ENCODE measurements around the gene PRAMEF4. TPM values are rescaled to one million over a fixed set of nuclear protein-coding genes. Genes with fewer than 3 reads are reported as not detected.

PRAMEF4 gene
- total RNA-seq: not detected in 2 replicates

DNA sequence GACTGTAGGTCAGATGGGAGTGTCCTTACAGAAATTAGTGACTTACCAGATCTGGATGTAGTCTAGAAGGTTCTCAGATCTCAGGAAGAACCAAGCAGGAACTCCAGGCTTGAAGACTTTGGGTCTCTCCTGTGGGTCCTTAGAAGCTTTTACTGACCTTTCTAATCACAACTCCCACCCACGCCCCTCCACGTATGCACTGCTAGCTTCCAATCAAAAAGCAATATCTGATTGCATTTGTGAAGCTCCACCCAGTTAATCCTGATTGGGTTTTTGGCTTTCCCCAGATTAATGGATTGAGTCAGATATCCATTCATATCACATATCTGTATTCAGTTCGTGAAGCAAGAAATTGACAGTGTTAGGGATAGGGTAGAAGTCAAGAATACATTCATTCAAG is at the start of gene PRAMEF4:
TSS of gene PRAMEF4 (minus strand) at position 101 of the 400 bp plus-strand sequence. CDS start 2,807 bp downstream, outside the sequence.

DNA sequence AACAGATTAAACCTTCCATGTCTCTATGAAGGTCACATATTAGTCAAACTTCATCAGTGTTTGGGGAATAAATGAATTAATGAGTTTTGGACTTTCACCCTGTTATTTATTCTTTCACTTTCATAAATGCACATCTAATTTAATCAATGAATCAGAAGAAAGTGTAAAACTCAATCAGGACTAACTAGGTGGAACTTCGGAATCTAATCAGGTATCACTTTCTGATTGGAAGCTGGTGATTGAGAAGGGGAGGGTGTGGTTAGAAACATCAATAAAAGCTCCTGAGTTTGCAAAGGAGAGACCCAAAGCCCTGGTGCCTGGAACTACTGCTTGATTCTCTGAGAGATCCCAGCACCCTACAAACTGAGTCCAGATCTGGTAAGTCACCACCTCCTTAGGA is 30.3 kb upstream of the PRAMEF4 start, which contains the start of gene PRAMEF7:
TSS of gene PRAMEF7 (plus strand) at position 301 of the 400 bp plus-strand sequence. CDS start 1,083 bp downstream, outside the sequence.

DNA sequence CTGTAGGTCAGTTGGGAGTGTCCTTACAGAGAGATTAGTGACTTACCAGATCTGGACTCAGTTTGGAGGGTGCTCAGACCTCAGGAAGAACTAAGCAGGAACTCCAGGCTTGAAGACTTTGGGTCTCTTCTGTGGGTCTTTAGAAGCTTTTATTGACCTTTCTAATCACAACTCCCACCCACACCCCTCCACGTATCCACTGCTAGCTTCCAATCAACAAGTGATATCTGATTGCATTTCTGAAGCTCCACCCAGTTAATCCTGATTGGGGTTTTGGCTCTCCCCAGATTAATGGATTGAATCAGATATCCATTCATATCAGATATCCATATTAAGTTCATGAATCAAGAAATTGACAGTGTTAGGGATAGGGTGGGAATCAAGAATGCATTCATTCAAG is 12.2 kb upstream of the PRAMEF4 start, which contains the start of gene PRAMEF10:
TSS of gene PRAMEF10 (minus strand) at position 101 of the 400 bp plus-strand sequence. CDS start 2,423 bp downstream, outside the sequence.

DNA sequence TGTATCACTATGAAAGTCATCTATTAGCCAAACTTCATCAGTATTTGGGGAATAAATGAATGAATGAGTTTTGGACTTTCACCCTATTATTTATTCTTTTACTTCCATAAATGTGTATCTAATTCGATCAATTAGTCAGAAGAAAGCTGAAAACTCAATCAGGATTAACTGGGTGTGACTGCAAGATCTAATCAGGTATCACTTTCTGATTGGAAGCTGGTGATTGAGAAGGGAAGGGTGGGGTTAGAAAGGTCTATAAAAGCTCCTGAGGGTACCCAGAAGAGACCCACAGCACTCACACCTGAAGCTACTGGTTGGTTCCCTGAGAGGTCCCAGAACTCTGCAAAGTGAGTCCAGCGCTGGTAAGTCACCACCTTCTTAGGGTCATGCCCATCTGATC is 29.2 kb downstream of the PRAMEF4 start, which contains the start of gene PRAMEF2:
TSS of gene PRAMEF2 (plus strand) at position 301 of the 400 bp plus-strand sequence. CDS start 1,924 bp downstream, outside the sequence.

DNA sequence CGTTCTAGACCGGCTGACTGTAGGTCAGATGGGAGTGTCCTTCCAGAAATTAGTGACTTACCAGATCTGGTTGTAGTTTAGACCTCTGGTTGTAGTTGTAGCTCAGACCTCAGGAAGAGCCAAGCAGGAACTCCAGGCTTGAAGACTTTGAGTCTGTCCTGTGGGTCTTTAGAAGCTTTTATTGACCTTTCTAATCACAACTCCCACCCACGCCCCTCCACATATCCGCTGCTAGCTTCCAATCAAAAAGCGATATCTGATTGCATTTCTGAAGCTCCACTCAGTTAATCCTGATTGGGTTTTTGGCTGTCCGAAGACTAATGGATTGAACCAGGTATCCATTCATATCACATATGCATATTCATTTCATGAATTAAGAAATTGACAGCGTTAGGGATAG is 37.4 kb downstream of the PRAMEF4 start, which contains the start of gene HNRNPCL1:
TSS of gene HNRNPCL1 (minus strand) at position 101 of the 400 bp plus-strand sequence. CDS start 431 bp downstream, outside the sequence.

DNA sequence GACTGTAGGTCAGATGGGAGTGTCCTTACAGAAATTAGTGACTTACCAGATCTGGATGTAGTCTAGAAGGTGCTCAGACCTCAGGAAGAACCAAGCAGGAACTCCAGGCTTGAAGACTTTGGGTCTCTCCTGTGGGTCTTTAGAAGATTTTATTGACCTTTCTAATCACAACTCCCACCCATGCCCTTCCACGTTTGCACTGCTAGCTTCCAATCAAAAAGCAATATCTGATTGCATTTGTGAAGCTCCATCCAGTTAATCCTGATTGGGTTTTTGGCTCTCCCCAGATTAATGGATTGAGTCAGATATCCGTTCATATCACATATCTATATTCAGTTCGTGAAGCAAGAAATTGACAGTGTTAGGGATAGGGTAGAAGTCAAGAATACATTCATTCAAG is 54.7 kb downstream of the PRAMEF4 start, which contains the start of gene PRAMEF11:
TSS of gene PRAMEF11 (minus strand) at position 101 of the 400 bp plus-strand sequence. CDS start 2,621 bp downstream, outside the sequence.

Other genes with a start within 250 kb of the PRAMEF4 start
- not detected in 2 replicates for gene AADACL4, start 242.1 kb downstream of the PRAMEF4 start, total RNA-seq
- gene AADACL3, start 170.1 kb downstream of the PRAMEF4 start, total RNA-seq: not detected in 2 replicates
- not detected in 2 replicates for gene CFAP107, start 140.0 kb downstream of the PRAMEF4 start, total RNA-seq
- gene PRAMEF12, start 112.5 kb downstream of the PRAMEF4 start, total RNA-seq: not detected in 2 replicates
- not detected in 2 replicates for gene PRAMEF1, start 94.8 kb downstream of the PRAMEF4 start, total RNA-seq
- not detected in 2 replicates for gene PRAMEF11, start 54.8 kb downstream of the PRAMEF4 start, total RNA-seq
- gene HNRNPCL1, start 37.5 kb downstream of the PRAMEF4 start, total RNA-seq: not detected in 2 replicates
- gene PRAMEF2, start 29.1 kb downstream of the PRAMEF4 start, total RNA-seq: not detected in 2 replicates
- gene PRAMEF10, start 12.1 kb upstream of the PRAMEF4 start, total RNA-seq: not detected in 2 replicates
- gene PRAMEF7, start 30.4 kb upstream of the PRAMEF4 start, total RNA-seq: not detected in 2 replicates
- gene PRAMEF6, start 61.4 kb upstream of the PRAMEF4 start, total RNA-seq: not detected in 2 replicates
- gene PRAMEF27, start 170.4 kb upstream of the PRAMEF4 start, total RNA-seq: not detected in 2 replicates
- gene HNRNPCL3, start 174.6 kb upstream of the PRAMEF4 start, total RNA-seq: not detected in 2 replicates
- gene PRAMEF25, start 184.6 kb upstream of the PRAMEF4 start, total RNA-seq: not detected in 2 replicates
- gene HNRNPCL2, start 230.7 kb upstream of the PRAMEF4 start, total RNA-seq: not detected in 2 replicates

Data from epithelial cell of alveolus of lung (primary cell).